DND-41 (cell line): ENCODE measurements around the gene PRSS33.

Experiments
- ATAC-seq: fragments of 200-7000 bp; cut with Tn5 transposase; 3 replicates; pipeline ENCODE4 v1.9.1; 2021; ENCODE audit warnings: low read depth; ENCODE audit not compliant: insufficient read depth
- DNase-seq: peaks from one replicate; pipeline ENCODE4 v3.0.0-alpha.2; 2020
- H2AFZ ChIP-seq: 2 replicates; pipeline ENCODE4 v1.6.0; 2012; ENCODE audit warnings: low read depth, low read length
- H3K27ac ChIP-seq: 2 replicates; pipeline ENCODE4 v1.5.1; 2012; ENCODE audit warnings: low read length, inconsistent platforms
- H3K27me3 ChIP-seq: fragments of 200-600 bp; sonication (generic); 2 replicates; pipeline ENCODE4 v1.6.0; 2012; ENCODE audit warnings: low read length, mild to moderate bottlenecking, inconsistent platforms; ENCODE audit not compliant: insufficient read depth, poor library complexity
- H3K36me3 ChIP-seq: 2 replicates; pipeline ENCODE4 v1.5.1; 2012; ENCODE audit warnings: low read length, inconsistent platforms; ENCODE audit not compliant: insufficient read depth
- H3K4me1 ChIP-seq: 2 replicates; pipeline ENCODE4 v1.5.1; 2012; ENCODE audit warnings: mild to moderate bottlenecking, low read length; ENCODE audit not compliant: insufficient read depth
- H3K4me2 ChIP-seq: 2 replicates; pipeline ENCODE4 v1.6.0; 2012; ENCODE audit warnings: mild to moderate bottlenecking, moderate library complexity, low read length, inconsistent platforms; ENCODE audit not compliant: insufficient read depth
- H3K4me3 ChIP-seq, 2 experiments: fragments of 200-600 bp in 1 of 2; shearing (Covaris generic) in 1 of 2; 2 replicates each; pipeline ENCODE4 v1.5.1; 2012 to 2016; ENCODE audit warnings: inconsistent platforms in 2 of 2, low read length in 2 of 2, mild to moderate bottlenecking in 2 of 2, low read depth in 1 of 2, moderate library complexity in 1 of 2
- H3K79me2 ChIP-seq: 2 replicates; pipeline ENCODE4 v1.6.0; 2012; ENCODE audit warnings: low read length, inconsistent platforms; ENCODE audit not compliant: insufficient read depth
- H3K9ac ChIP-seq: 2 replicates; pipeline ENCODE4 v1.6.0; 2012; ENCODE audit warnings: low read depth, mild to moderate bottlenecking, inconsistent platforms, low read length, moderate library complexity
- H3K9me3 ChIP-seq: 2 replicates; pipeline ENCODE4 v1.5.1; 2012; ENCODE audit warnings: low read length, moderate library complexity, mild to moderate bottlenecking, inconsistent platforms; ENCODE audit not compliant: insufficient read depth, severe bottlenecking
- H4K20me1 ChIP-seq: 2 replicates; pipeline ENCODE4 v1.6.0; 2012; ENCODE audit warnings: low read length; ENCODE audit not compliant: insufficient read depth
- CTCF ChIP-seq: IDR thresholded peaks from 2 replicates; pipeline ENCODE4 v1.5.1; 2012; ENCODE audit warnings: borderline replicate concordance, low read length, moderate library complexity, mild to moderate bottlenecking; ENCODE audit not compliant: poor library complexity, severe bottlenecking; ENCODE audit errors: extremely low read depth
- EZH2 ChIP-seq: IDR thresholded peaks from 3 replicates; pipeline ENCODE4 v1.6.1; 2012; ENCODE audit warnings: borderline replicate concordance, low read depth, mild to moderate bottlenecking, moderate library complexity, low read length, inconsistent platforms; ENCODE audit not compliant: severe bottlenecking

The PRSS33 gene

GRCh38 chr16:2790631-2791030, 3.3 kb upstream of the PRSS33 start:
- TF ChIP-seq EZH2, result no peak
- TF ChIP-seq CTCF, result no peak
- Histone ChIP-seq H4K20me1 (no peaks in the 10 kb centered on the region), H3K27me3 (peaks cover 15% of the 10 kb centered on the region), H3K9me3 (no peaks in the 10 kb centered on the region), H3K27ac (no peak overlapping the region), H3K4me1 (no peaks in the 10 kb centered on the region), H3K4me3 (no peak overlapping the region), H3K9ac (no peak overlapping the region), H3K4me2 (no peak overlapping the region), H3K79me2 (no peaks in the 10 kb centered on the region), H2AFZ (no peak overlapping the region), H3K36me3 (no peaks in the 10 kb centered on the region)
- DNase-seq (no peak), ATAC-seq (no peak)

- no peaks in the 10 kb centered on the region for H3K9me3 ChIP-seq
- H2AFZ ChIP-seq, result no peak overlapping the region
- H4K20me1 ChIP-seq, result no peaks in the 10 kb centered on the region
- no peak for DNase-seq
- peaks cover 15% of the 10 kb centered on the region for H3K27me3 ChIP-seq
- H3K9ac ChIP-seq, result no peak overlapping the region
- H3K4me2 ChIP-seq, result no peak overlapping the region
- TF ChIP-seq EZH2, result no peak
- no peak for TF ChIP-seq CTCF
- no peaks in the 10 kb centered on the region for H3K4me1 ChIP-seq
- ATAC-seq, result no peak
- no peaks in the 10 kb centered on the region for H3K79me2 ChIP-seq
- no peak overlapping the region for H3K27ac ChIP-seq
- no peak overlapping the region for H3K4me3 ChIP-seq
- no peaks in the 10 kb centered on the region for H3K36me3 ChIP-seq
Measured at GRCh38 chr16:2787961-2788360, 601 bp upstream of the PRSS33 start.

GRCh38 chr16:2786826-2787151, 571 bp downstream of the PRSS33 start:
- Histone ChIP-seq H3K4me2 (no peak overlapping the region), H3K79me2 (no peaks in the 10 kb centered on the region), H3K9me3 (no peaks in the 10 kb centered on the region), H3K27ac (no peak overlapping the region), H3K9ac (no peak overlapping the region), H4K20me1 (no peaks in the 10 kb centered on the region), H3K27me3 (peaks cover 13% of the 10 kb centered on the region), H3K4me1 (no peaks in the 10 kb centered on the region), H3K36me3 (no peaks in the 10 kb centered on the region), H3K4me3 (no peak overlapping the region), H2AFZ (no peak overlapping the region)
- no peak for ATAC-seq
- TF ChIP-seq CTCF (no peak), EZH2 (no peak)
- DNase-seq, result no peak
